ENCODE results near the gene MRE11.

Gene MRE11

DNA sequence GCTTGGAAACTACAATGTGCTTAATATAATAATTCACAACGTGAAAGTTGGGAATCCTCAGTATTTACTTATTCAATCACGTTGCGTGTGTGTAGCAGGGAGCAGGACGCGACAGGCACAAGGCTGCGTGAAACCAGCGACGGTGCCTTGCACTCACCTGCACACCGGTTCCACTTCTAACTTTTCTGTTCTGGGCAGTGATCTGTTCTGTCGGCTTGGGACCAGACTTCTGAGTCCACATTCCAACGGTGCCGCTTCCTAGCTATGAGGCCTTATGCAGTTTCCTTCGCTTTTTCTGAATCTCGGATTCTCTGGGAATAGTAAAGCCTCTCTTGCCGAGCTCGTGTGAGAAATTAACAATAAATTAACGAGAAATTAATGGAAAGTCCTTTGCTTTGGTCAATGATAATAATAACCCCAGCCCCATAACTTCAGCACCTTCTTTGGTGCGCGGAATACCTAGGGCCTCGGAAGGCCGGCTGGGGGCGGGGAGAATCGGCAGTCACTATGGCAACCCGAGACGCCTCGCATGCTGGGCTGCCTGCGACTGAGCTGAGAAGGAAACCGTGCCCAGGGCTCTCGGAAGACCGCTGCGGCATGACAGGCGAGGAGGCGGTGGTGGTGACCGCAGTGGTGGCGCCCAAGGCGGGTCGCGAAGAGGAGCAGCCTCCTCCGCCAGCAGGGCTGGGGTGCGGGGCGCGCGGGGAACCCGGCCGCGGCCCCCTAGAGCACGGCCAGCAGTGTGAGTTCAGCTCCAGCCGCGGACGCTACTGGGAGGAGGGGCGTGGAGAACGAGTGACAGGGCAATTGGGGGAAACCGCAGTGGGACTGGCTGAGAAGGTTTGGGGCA, 18.5 kb upstream of the MRE11 start, which contains the start of gene C11orf97:
Gene C11orf97 (plus strand): TSS at position 530 of the 850 bp plus-strand sequence. CDS start 68 bp downstream, at position 598.
- TF ChIP-seq FOXP2 (optimal IDR thresholded peaks at IDR 0.05; ENCODE audit: borderline replicate concordance, extremely low read depth, extremely low read length, insufficient read depth) (no peak), SIN3A (IDR thresholded peaks at IDR 0.05; ENCODE audit: borderline replicate concordance, insufficient read depth, low read length) (peak; percentile 83; the same call in 1 of the 2 replicates)

DNA sequence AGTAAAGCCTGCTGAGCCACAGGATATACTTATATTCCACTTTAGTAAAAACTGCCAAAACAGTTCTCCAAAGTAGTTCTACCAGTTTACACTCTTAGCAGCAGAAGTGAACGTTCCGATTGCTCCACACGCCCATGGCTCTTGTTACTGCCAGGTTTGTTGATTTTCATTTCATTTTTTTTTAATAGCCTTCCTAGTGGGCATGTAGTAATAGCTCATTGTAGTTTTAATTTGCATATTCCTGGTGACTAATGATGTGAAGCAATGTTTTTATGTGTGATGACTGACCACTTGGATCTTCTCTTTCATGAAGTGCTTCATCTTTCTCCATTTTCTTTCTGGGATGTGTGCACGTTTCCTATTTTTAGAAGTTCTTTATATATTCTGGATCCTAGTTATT, 13.8 kb upstream of the MRE11 start:
- TF ChIP-seq, protein P1, sequence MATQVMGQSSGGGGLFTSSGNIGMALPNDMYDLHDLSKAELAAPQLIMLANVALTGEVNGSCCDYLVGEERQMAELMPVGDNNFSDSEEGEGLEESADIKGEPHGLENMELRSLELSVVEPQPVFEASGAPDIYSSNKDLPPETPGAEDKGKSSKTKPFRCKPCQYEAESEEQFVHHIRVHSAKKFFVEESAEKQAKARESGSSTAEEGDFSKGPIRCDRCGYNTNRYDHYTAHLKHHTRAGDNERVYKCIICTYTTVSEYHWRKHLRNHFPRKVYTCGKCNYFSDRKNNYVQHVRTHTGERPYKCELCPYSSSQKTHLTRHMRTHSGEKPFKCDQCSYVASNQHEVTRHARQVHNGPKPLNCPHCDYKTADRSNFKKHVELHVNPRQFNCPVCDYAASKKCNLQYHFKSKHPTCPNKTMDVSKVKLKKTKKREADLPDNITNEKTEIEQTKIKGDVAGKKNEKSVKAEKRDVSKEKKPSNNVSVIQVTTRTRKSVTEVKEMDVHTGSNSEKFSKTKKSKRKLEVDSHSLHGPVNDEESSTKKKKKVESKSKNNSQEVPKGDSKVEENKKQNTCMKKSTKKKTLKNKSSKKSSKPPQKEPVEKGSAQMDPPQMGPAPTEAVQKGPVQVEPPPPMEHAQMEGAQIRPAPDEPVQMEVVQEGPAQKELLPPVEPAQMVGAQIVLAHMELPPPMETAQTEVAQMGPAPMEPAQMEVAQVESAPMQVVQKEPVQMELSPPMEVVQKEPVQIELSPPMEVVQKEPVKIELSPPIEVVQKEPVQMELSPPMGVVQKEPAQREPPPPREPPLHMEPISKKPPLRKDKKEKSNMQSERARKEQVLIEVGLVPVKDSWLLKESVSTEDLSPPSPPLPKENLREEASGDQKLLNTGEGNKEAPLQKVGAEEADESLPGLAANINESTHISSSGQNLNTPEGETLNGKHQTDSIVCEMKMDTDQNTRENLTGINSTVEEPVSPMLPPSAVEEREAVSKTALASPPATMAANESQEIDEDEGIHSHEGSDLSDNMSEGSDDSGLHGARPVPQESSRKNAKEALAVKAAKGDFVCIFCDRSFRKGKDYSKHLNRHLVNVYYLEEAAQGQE (IDR thresholded peaks at IDR 0.05; ENCODE audit: insufficient read depth in 1 of 2, low read depth in 2 of 2, low read length in 2 of 2), result no peak
- TF ChIP-seq TAF1 (IDR thresholded peaks at IDR 0.05; ENCODE audit: borderline replicate concordance, insufficient read depth, low read length) (no peak), FOXP2 (optimal IDR thresholded peaks at IDR 0.05; ENCODE audit: borderline replicate concordance, extremely low read depth, extremely low read length, insufficient read depth) (no peak), SIN3A (IDR thresholded peaks at IDR 0.05; ENCODE audit: borderline replicate concordance, insufficient read depth, low read length) (no peak), POLR2AphosphoS5 (IDR thresholded peaks at IDR 0.05; ENCODE audit: low read depth, low read length) (no peak)

DNA sequence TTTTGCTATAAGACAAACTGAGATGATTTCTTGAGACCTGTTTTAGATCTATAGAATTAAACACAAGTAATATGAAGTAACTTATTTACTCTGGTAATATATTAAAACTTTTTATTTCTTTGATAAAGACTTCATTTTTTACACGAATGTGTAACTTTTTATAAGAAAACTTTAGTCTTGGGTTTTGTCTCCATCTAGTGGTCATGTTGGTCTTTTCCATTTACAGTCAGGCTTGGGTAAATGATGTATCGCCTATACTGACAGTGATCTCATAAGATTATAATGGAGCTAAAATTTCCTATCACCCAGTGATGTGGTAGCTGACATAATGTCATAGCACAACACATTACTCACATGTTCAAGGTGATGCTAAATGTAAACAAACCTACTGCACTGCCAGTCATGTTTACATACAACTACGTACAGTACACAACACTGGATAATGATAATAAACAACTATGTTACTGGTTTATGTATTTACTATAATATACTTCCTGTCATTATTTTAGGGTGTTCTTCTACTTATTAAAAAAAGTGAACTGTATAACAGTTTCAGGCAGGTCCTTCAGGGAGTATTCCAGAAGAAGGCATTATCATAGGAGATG, 11.1 kb upstream of the MRE11 start:
- TF ChIP-seq POLR2AphosphoS5 (IDR thresholded peaks at IDR 0.05; ENCODE audit: low read depth, low read length), result no peak
- TF ChIP-seq, protein P1 (IDR thresholded peaks at IDR 0.05; ENCODE audit: insufficient read depth in 1 of 2, low read depth in 2 of 2, low read length in 2 of 2), result no peak
- no peak for TF ChIP-seq TAF1 (IDR thresholded peaks at IDR 0.05; ENCODE audit: borderline replicate concordance, insufficient read depth, low read length)
- TF ChIP-seq FOXP2 (optimal IDR thresholded peaks at IDR 0.05; ENCODE audit: borderline replicate concordance, extremely low read depth, extremely low read length, insufficient read depth), result no peak

DNA sequence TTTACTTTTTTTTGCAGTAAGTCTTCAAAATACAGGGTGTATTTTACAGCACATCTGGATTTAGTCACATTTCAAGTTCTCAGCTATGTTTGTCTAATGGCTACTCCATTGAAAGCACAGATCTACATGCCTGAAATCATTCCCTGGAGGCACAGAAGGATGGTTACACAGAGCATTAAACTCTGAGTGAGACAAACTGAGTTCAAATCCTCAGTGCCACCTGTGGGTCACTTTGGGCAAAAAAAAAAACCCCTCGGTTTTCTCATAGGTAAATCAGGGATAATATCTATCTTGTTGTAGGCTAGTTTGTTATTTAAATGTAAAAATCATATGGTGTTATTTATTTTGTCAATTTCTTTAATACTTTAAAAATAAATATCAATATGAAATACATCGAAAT, 7.9 kb upstream of the MRE11 start:
- TF ChIP-seq TAF1 (IDR thresholded peaks at IDR 0.05; ENCODE audit: borderline replicate concordance, insufficient read depth, low read length) (no peak), POLR2AphosphoS5 (IDR thresholded peaks at IDR 0.05; ENCODE audit: low read depth, low read length) (no peak), SIN3A (IDR thresholded peaks at IDR 0.05; ENCODE audit: borderline replicate concordance, insufficient read depth, low read length) (no peak), FOXP2 (optimal IDR thresholded peaks at IDR 0.05; ENCODE audit: borderline replicate concordance, extremely low read depth, extremely low read length, insufficient read depth) (no peak)
- TF ChIP-seq, protein P1 (IDR thresholded peaks at IDR 0.05; ENCODE audit: insufficient read depth in 1 of 2, low read depth in 2 of 2, low read length in 2 of 2), result no peak

DNA sequence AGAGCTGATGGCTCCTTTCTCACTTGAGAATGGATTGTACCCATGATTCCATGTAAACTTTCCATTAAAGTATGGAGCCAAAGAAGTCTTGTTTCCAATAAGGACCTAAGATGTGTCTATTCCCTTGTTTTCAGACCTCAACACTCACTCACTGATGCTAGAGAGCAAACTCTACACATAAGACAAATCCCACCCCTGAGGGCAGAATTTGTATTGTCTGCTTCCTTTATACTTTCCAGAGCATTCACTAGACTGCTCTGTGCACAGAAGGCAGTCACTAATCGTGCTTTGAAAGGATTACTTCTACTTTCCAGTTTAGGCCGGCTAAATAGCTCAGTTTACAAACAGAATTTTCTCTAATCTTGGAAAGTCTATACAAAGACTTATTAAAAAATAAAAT, 6.5 kb upstream of the MRE11 start:
- no peak for TF ChIP-seq FOXP2 (optimal IDR thresholded peaks at IDR 0.05; ENCODE audit: borderline replicate concordance, extremely low read depth, extremely low read length, insufficient read depth)
- TF ChIP-seq TAF1 (IDR thresholded peaks at IDR 0.05; ENCODE audit: borderline replicate concordance, insufficient read depth, low read length), result no peak
- TF ChIP-seq SIN3A (IDR thresholded peaks at IDR 0.05; ENCODE audit: borderline replicate concordance, insufficient read depth, low read length), result no peak
- TF ChIP-seq, protein P1 (IDR thresholded peaks at IDR 0.05; ENCODE audit: insufficient read depth in 1 of 2, low read depth in 2 of 2, low read length in 2 of 2), result no peak
- TF ChIP-seq POLR2AphosphoS5 (IDR thresholded peaks at IDR 0.05; ENCODE audit: low read depth, low read length), result no peak

Measured in PFSK-1 (cell line).